DND-41 (cell line): ENCODE results near the gene EYS.

Experiments
- ATAC-seq: fragments of 200-7000 bp; cut with Tn5 transposase; 3 replicates; pipeline ENCODE4 v1.9.1; 2021; ENCODE audit warnings: low read depth; ENCODE audit not compliant: insufficient read depth
- DNase-seq: peaks from one replicate; pipeline ENCODE4 v3.0.0-alpha.2; 2020
- H2AFZ ChIP-seq: 2 replicates; pipeline ENCODE4 v1.6.0; 2012; ENCODE audit warnings: low read depth, low read length
- H3K27ac ChIP-seq: 2 replicates; pipeline ENCODE4 v1.5.1; 2012; ENCODE audit warnings: low read length, inconsistent platforms
- H3K27me3 ChIP-seq: fragments of 200-600 bp; sonication (generic); 2 replicates; pipeline ENCODE4 v1.6.0; 2012; ENCODE audit warnings: low read length, mild to moderate bottlenecking, inconsistent platforms; ENCODE audit not compliant: insufficient read depth, poor library complexity
- H3K36me3 ChIP-seq: 2 replicates; pipeline ENCODE4 v1.5.1; 2012; ENCODE audit warnings: low read length, inconsistent platforms; ENCODE audit not compliant: insufficient read depth
- H3K4me1 ChIP-seq: 2 replicates; pipeline ENCODE4 v1.5.1; 2012; ENCODE audit warnings: mild to moderate bottlenecking, low read length; ENCODE audit not compliant: insufficient read depth
- H3K4me2 ChIP-seq: 2 replicates; pipeline ENCODE4 v1.6.0; 2012; ENCODE audit warnings: mild to moderate bottlenecking, moderate library complexity, low read length, inconsistent platforms; ENCODE audit not compliant: insufficient read depth
- H3K4me3 ChIP-seq, 2 experiments: fragments of 200-600 bp in 1 of 2; shearing (Covaris generic) in 1 of 2; 2 replicates each; pipeline ENCODE4 v1.5.1; 2012 to 2016; ENCODE audit warnings: inconsistent platforms in 2 of 2, low read length in 2 of 2, mild to moderate bottlenecking in 2 of 2, low read depth in 1 of 2, moderate library complexity in 1 of 2
- H3K79me2 ChIP-seq: 2 replicates; pipeline ENCODE4 v1.6.0; 2012; ENCODE audit warnings: low read length, inconsistent platforms; ENCODE audit not compliant: insufficient read depth
- H3K9ac ChIP-seq: 2 replicates; pipeline ENCODE4 v1.6.0; 2012; ENCODE audit warnings: low read depth, mild to moderate bottlenecking, inconsistent platforms, low read length, moderate library complexity
- H3K9me3 ChIP-seq: 2 replicates; pipeline ENCODE4 v1.5.1; 2012; ENCODE audit warnings: low read length, moderate library complexity, mild to moderate bottlenecking, inconsistent platforms; ENCODE audit not compliant: insufficient read depth, severe bottlenecking
- H4K20me1 ChIP-seq: 2 replicates; pipeline ENCODE4 v1.6.0; 2012; ENCODE audit warnings: low read length; ENCODE audit not compliant: insufficient read depth
- CTCF ChIP-seq: IDR thresholded peaks from 2 replicates; pipeline ENCODE4 v1.5.1; 2012; ENCODE audit warnings: borderline replicate concordance, low read length, moderate library complexity, mild to moderate bottlenecking; ENCODE audit not compliant: poor library complexity, severe bottlenecking; ENCODE audit errors: extremely low read depth
- EZH2 ChIP-seq: IDR thresholded peaks from 3 replicates; pipeline ENCODE4 v1.6.1; 2012; ENCODE audit warnings: borderline replicate concordance, low read depth, mild to moderate bottlenecking, moderate library complexity, low read length, inconsistent platforms; ENCODE audit not compliant: severe bottlenecking

EYS gene

GRCh38 chr6:63744810-63745209, 1962.2 kb downstream of the EYS start:
- H3K4me3 ChIP-seq = no peak overlapping the region
- TF ChIP-seq CTCF (no peak), EZH2 (no peak)
- no peaks in the 10 kb centered on the region for H3K36me3 ChIP-seq

GRCh38 chr6:63743691-63744090, 1963.3 kb downstream of the EYS start:
- no peaks in the 10 kb centered on the region for H4K20me1 ChIP-seq
- no peaks in the 10 kb centered on the region for H3K27me3 ChIP-seq
- no peak overlapping the region for H3K27ac ChIP-seq
- no peak overlapping the region for H2AFZ ChIP-seq
- H3K9me3 ChIP-seq = no peaks in the 10 kb centered on the region
- no peaks in the 10 kb centered on the region for H3K4me1 ChIP-seq
- H3K4me2 ChIP-seq = no peak overlapping the region
- no peak for TF ChIP-seq EZH2
- no peak for TF ChIP-seq CTCF
- ATAC-seq (no peak), DNase-seq (no peak)
- H3K79me2 ChIP-seq = no peaks in the 10 kb centered on the region
- H3K36me3 ChIP-seq = no peaks in the 10 kb centered on the region
- H3K9ac ChIP-seq = no peak overlapping the region
- no peak overlapping the region for H3K4me3 ChIP-seq

More at GRCh38 chr6:63744810-63745209, 1962.2 kb downstream of the EYS start:
- Histone ChIP-seq H3K9ac (no peak overlapping the region), H3K4me1 (no peaks in the 10 kb centered on the region), H3K79me2 (no peaks in the 10 kb centered on the region), H3K27me3 (no peaks in the 10 kb centered on the region), H4K20me1 (no peaks in the 10 kb centered on the region), H3K9me3 (no peaks in the 10 kb centered on the region), H3K27ac (no peak overlapping the region), H3K4me2 (no peak overlapping the region), H2AFZ (no peak overlapping the region)
- no peak for DNase-seq
- no peak for ATAC-seq

GRCh38 chr6:63742060-63742459, 1965.0 kb downstream of the EYS start:
- TF ChIP-seq EZH2 (no peak), CTCF (no peak)
- DNase-seq = no peak
- Histone ChIP-seq H3K27me3 (no peaks in the 10 kb centered on the region), H3K36me3 (no peaks in the 10 kb centered on the region), H3K4me2 (no peak overlapping the region), H2AFZ (no peak overlapping the region), H3K9me3 (no peaks in the 10 kb centered on the region), H3K27ac (no peak overlapping the region), H3K4me1 (no peaks in the 10 kb centered on the region), H3K4me3 (no peak overlapping the region), H3K79me2 (no peaks in the 10 kb centered on the region), H3K9ac (no peak overlapping the region), H4K20me1 (no peaks in the 10 kb centered on the region)
- ATAC-seq = no peak

GRCh38 chr6:63740709-63741108, 1966.3 kb downstream of the EYS start:
- Histone ChIP-seq H3K4me3 (no peak overlapping the region), H3K79me2 (no peaks in the 10 kb centered on the region), H3K9ac (no peak overlapping the region), H4K20me1 (no peaks in the 10 kb centered on the region), H3K9me3 (no peaks in the 10 kb centered on the region), H3K27me3 (no peaks in the 10 kb centered on the region), H3K4me2 (no peak overlapping the region), H3K27ac (no peak overlapping the region), H3K36me3 (no peaks in the 10 kb centered on the region), H3K4me1 (no peaks in the 10 kb centered on the region), H2AFZ (no peak overlapping the region)
- TF ChIP-seq EZH2 (no peak), CTCF (no peak)
- DNase-seq = no peak
- ATAC-seq = no peak
